Neural crest cell (in vitro differentiated cells): ENCODE results near the gene GMDS. TPM values are rescaled to one million over a fixed set of nuclear protein-coding genes. Genes with fewer than 3 reads are reported as not detected.

Source experiments
- DNase-seq: peaks from one replicate; pipeline ENCODE4 v3.0.0; 2021; ENCODE audit warnings: low read depth, mixed read lengths, low spot score
- H3K27ac Mint-ChIP-seq: one replicate; pipeline ENCODE4 v1.8.0; 2021; ENCODE audit warnings: mild to moderate bottlenecking, mixed read lengths; ENCODE audit not compliant: unreplicated experiment
- H3K27me3 Mint-ChIP-seq: 2 replicates; pipeline ENCODE4 v1.8.0; 2021; ENCODE audit warnings: low read depth, mild to moderate bottlenecking, mixed read lengths
- H3K36me3 Mint-ChIP-seq: 2 replicates; pipeline ENCODE4 v1.8.0; 2021; ENCODE audit warnings: low read depth, mild to moderate bottlenecking, mixed read lengths
- H3K4me1 Mint-ChIP-seq: 2 replicates; pipeline ENCODE4 v1.8.0; 2021; ENCODE audit warnings: mixed read lengths
- H3K4me3 Mint-ChIP-seq: one replicate; pipeline ENCODE4 v1.8.0; 2021; ENCODE audit warnings: mild to moderate bottlenecking, mixed read lengths
- H3K9me3 Mint-ChIP-seq: 2 replicates; pipeline ENCODE4 v1.8.0; 2021; ENCODE audit warnings: mixed read lengths
- total RNA-seq: library from RNA; stranded (reverse); gene quantifications from 2 replicates; pipeline ENCODE4 v1.2.1, GENCODE V29; 2021
- TF ChIP-seq, protein P1 (sequence below): fragments of 200-600 bp; sonication (generic); conservative IDR thresholded peaks from 2 replicates; pipeline ENCODE4 v1.5.0; 2021; ENCODE audit warnings: antibody characterized with exemption, mild to moderate bottlenecking

Gene GMDS
- total RNA-seq, 1 donor from 2014 or later: 16.1 TPM

DNA sequence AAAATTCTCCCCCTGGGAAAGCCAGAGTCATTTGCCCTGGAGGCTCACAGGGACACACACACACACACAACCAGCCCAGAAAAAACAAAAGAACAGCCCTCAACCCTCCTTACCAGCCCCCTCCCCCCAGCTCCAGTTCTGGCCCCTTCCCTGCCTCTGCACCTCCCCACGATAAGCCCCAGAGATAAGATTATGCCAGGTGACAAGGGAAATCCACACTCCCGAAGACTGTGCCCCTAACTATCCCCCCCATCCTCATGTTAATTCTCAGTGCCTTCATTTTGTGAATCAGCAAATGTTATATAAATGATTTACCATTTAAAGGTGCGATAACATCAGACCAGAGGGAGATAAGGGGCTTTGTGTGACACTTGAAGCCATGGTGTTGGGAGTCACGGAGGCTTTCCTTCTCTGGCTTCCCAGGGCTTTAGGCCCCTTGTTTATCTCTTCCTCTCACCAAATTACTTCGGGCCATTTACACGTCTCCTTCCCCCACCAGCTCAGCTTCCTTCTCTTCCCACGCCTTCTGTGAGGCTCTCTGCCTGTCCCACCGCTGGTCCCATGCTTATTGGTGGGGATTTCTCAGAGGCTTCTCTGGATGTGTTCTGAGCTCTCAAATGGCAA is 648.2 kb downstream of the GMDS start:
- Mint-ChIP-seq H3K36me3 (no peaks in the 10 kb centered on the region), H3K4me1 (peaks cover 19% of the 10 kb centered on the region), H3K9me3 (no peaks in the 10 kb centered on the region), H3K4me3 (no peak overlapping the region), H3K27me3 (peaks cover 44% of the 10 kb centered on the region), H3K27ac (no peak overlapping the region)
- DNase-seq: no peak
- TF ChIP-seq, protein P1, sequence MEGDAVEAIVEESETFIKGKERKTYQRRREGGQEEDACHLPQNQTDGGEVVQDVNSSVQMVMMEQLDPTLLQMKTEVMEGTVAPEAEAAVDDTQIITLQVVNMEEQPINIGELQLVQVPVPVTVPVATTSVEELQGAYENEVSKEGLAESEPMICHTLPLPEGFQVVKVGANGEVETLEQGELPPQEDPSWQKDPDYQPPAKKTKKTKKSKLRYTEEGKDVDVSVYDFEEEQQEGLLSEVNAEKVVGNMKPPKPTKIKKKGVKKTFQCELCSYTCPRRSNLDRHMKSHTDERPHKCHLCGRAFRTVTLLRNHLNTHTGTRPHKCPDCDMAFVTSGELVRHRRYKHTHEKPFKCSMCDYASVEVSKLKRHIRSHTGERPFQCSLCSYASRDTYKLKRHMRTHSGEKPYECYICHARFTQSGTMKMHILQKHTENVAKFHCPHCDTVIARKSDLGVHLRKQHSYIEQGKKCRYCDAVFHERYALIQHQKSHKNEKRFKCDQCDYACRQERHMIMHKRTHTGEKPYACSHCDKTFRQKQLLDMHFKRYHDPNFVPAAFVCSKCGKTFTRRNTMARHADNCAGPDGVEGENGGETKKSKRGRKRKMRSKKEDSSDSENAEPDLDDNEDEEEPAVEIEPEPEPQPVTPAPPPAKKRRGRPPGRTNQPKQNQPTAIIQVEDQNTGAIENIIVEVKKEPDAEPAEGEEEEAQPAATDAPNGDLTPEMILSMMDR: no peak

DNA sequence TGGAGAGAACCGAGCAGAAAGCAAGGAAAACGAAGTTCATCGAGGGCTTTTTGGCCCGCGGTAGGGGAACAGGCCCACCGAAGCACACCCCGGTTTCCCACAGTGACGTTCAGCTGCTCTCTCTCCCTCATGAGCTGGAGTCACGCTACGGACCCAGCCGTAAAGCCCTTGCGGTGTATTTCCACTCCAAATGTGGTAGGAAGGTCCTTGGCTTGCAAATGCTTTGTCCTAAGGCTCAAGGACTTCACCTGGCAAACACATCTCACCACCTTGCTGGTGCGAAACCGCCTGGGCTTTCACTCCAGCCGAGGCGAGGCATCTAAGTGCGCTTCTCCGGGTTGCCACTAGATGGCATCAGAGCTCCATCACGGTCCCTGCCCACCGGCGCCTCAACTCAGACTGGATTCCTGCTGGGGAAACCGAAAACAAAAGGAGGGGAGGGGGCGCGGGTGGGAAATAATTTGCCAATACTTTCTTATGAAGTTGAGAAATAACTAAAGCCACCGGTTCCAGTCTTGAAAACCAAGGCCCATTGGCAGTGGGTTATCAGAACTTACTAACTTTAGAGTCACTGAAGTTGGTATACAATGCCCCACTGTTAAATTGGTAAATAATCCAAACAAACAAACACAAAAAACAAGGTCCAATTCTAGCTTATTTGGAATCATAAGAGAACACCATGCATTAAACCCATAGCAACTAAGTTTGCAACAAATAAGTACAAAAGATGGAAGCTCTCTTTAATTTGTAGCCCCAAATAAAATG is 649.1 kb downstream of the GMDS start:
- Mint-ChIP-seq H3K4me1 (peaks cover 19% of the 10 kb centered on the region), H3K9me3 (no peaks in the 10 kb centered on the region), H3K27me3 (peaks cover 44% of the 10 kb centered on the region), H3K4me3 (no peak overlapping the region), H3K27ac (peak overlapping the region; percentile 77), H3K36me3 (no peaks in the 10 kb centered on the region)
- DNase-seq: peak; percentile 67
- TF ChIP-seq, protein P1: peak; percentile 96

DNA sequence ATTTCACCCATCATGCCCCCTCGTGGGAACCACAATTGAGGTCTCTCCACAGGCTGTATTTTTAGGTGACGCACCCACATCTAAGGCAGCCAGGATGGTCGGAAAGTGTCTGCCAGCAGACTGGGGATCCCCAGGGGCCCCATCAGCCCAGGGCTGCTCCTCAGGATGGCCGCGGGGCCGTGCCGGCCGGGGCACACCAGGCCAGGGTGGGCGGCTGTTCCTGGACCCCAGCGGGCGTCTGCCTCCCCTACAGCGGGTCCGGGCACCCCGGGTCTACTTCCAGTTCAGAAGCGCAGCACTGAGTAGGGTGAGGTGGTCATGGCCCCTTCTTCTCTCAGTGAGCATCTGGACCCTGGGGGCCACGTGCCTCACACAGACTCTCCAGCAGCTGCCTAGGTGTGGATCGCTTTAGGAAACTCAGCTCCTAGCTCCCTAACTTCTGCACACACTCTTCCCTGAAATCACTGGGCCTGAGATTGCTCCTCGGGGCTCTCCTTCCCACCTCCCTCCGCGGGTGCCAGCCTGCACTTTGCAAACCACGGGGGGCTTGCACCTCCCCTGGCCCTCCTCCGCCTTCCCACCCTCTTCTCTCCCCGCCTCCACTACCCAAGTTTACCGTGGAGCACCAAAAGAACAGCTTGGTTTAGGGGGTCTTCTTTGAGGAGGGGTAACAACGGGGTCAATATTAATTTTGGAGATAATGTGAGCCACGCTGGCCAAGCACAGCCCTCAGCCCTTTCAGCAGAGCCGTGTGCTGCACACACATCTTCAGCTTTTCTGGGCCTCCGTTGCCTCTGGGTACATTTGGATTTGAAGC is 649.9 kb downstream of the GMDS start:
- Mint-ChIP-seq H3K4me3 (no peak overlapping the region), H3K36me3 (no peaks in the 10 kb centered on the region), H3K27ac (no peak overlapping the region), H3K27me3 (peaks cover 38% of the 10 kb centered on the region), H3K4me1 (peaks cover 19% of the 10 kb centered on the region), H3K9me3 (no peaks in the 10 kb centered on the region)
- TF ChIP-seq, protein P1: no peak
- DNase-seq: no peak

DNA sequence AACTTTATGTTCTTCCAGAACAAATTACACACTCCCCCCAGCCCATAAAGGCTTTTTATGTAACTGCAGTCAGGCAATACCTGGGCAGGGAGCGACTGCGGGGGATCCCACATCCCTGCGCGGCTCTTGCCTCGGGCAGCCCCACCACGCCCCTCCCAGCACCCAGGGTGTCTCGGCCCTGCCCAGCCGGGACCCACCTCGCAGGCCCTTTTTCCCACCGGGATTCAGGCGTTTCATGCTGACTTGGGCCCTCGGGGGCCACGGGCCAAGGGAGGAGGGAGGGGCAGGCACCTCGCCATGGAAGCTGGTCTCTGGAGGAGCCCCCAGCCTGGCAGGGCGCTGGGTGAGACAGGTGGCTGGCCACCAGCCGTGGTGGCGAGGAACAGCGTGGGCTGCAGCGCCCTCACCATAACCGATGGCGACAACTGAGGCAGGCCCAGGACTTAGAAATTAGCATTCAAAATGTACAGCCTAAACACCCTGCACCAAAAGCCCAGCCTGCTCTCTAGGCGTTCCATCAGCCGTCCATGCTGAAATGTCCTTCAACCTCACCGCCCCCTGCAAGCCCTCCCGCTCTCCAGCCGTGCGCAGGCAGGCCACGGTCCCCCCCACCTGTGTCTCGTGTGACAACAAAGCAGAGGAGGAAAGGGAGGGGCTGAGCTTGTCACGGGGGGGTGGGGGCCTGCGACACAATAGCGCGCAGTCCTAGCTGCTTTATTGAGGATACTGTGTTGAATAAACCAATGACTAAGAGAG is 650.8 kb downstream of the GMDS start:
- no peak for DNase-seq
- TF ChIP-seq, protein P1: no peak
- peaks cover 36% of the 10 kb centered on the region for H3K27me3 Mint-ChIP-seq
- no peak overlapping the region for H3K4me3 Mint-ChIP-seq
- H3K4me1 Mint-ChIP-seq: peaks cover 19% of the 10 kb centered on the region
- no peaks in the 10 kb centered on the region for H3K9me3 Mint-ChIP-seq
- H3K27ac Mint-ChIP-seq: no peak overlapping the region
- no peaks in the 10 kb centered on the region for H3K36me3 Mint-ChIP-seq

DNA sequence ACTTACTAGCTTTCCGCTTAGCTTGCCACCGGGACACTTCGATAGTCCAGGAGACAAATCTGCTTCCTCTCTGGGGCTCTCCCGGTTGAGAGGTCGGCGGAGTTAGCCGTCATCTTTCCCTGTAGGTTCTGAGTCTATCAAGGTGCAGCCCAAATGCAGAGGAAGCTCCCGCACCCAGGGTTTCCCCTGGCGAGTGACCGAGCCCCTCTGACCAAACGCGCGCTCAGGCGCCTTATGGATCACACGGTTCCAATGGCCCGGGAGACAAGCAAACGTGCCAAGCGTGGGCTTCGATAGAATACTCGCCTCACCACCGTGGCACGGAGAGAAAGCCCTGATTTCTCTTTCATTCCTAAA is 651.5 kb downstream of the GMDS start:
- Mint-ChIP-seq H3K4me1 (peaks cover 19% of the 10 kb centered on the region), H3K36me3 (no peaks in the 10 kb centered on the region), H3K4me3 (no peak overlapping the region)

More for the DNA sequence above, 651.5 kb downstream of the GMDS start:
- TF ChIP-seq, protein P1: no peak
- DNase-seq: no peak
- Mint-ChIP-seq H3K9me3 (no peaks in the 10 kb centered on the region), H3K27ac (no peak overlapping the region), H3K27me3 (peaks cover 32% of the 10 kb centered on the region)
